WTC11 (cell line): ENCODE measurements around the gene LRRC70. TPM values are rescaled to one million over a fixed set of nuclear protein-coding genes. Genes with fewer than 3 reads are reported as not detected.

Experiments
- ATAC-seq: fragments of 200-7000 bp; cut with Tn5 transposase; 2 replicates; pipeline ENCODE4 v1.10.0; 2021; ENCODE audit warnings: mild to moderate bottlenecking, moderate library complexity
- CTCF ChIA-PET: fragments of 300-600 bp; sonication (Branson Sonifier 250); formaldehyde crosslinking; loops from one replicate; lab custom pipeline; 2021; ENCODE audit warnings: antibody characterized with exemption; lab: Charles Lee
- POLR2A ChIA-PET: fragments of 350-600 bp; sonication (Branson Sonifier 250); formaldehyde crosslinking; loops from one replicate; lab custom pipeline; 2021; ENCODE audit warnings: antibody characterized with exemption; lab: Charles Lee
- DNase-seq: peaks from one replicate; pipeline ENCODE4 v3.0.0; 2021; ENCODE audit warnings: low spot score
- H3K27ac Mint-ChIP-seq: 2 replicates; pipeline ENCODE4 v1.8.0; 2021; ENCODE audit warnings: mixed read lengths
- H3K27me3 Mint-ChIP-seq: 2 replicates; pipeline ENCODE4 v1.8.0; 2021; ENCODE audit warnings: low read depth, mild to moderate bottlenecking, moderate library complexity, mixed read lengths
- H3K36me3 Mint-ChIP-seq: 2 replicates; pipeline ENCODE4 v1.8.0; 2021; ENCODE audit warnings: mixed read lengths
- H3K4me1 Mint-ChIP-seq: 2 replicates; pipeline ENCODE4 v1.8.0; 2022; ENCODE audit warnings: mixed read lengths
- H3K4me3 Mint-ChIP-seq: 2 replicates; pipeline ENCODE4 v1.8.0; 2021; ENCODE audit warnings: mild to moderate bottlenecking, moderate library complexity, mixed read lengths
- H3K9me3 Mint-ChIP-seq: 2 replicates; pipeline ENCODE4 v1.8.0; 2021; ENCODE audit warnings: mixed read lengths
- ATF1 ChIP-seq: sonication (generic); formaldehyde crosslinking; IDR thresholded peaks from 2 replicates; pipeline ENCODE4 v1.8.1; 2023; ENCODE audit warnings: mild to moderate bottlenecking, moderate library complexity, missing genetic modification reagents
- CDX4 ChIP-seq: fragments of 250-450 bp; sonication (Bioruptor Pico); IDR thresholded peaks from 2 replicates; pipeline ENCODE4 v1.9.0; 2021; ENCODE audit warnings: moderate library complexity, mild to moderate bottlenecking, inconsistent platforms, borderline replicate concordance
- CREM ChIP-seq: sonication (generic); formaldehyde crosslinking; IDR thresholded peaks from 2 replicates; pipeline ENCODE4 v1.8.1; 2022; ENCODE audit warnings: mild to moderate bottlenecking, missing genetic modification reagents, moderate library complexity
- EMX1 ChIP-seq: fragments of 250-450 bp; sonication (Bioruptor Pico); IDR thresholded peaks from 2 replicates; pipeline ENCODE4 v1.8.0; 2021; ENCODE audit warnings: mild to moderate bottlenecking
- ERG ChIP-seq: fragments of 250-450 bp; sonication (Bioruptor Pico); IDR thresholded peaks from 2 replicates; pipeline ENCODE4 v1.8.0; 2021; ENCODE audit warnings: mild to moderate bottlenecking
- ETV6 ChIP-seq: sonication (generic); formaldehyde crosslinking; IDR thresholded peaks from 2 replicates; pipeline ENCODE4 v1.8.1; 2022; ENCODE audit warnings: mild to moderate bottlenecking, missing genetic modification reagents
- FOXJ3 ChIP-seq: sonication (generic); formaldehyde crosslinking; IDR thresholded peaks from 2 replicates; pipeline ENCODE4 v1.9.0; 2021; ENCODE audit warnings: missing genetic modification reagents, mild to moderate bottlenecking, borderline replicate concordance
- FOXP4 ChIP-seq: sonication (generic); formaldehyde crosslinking; IDR thresholded peaks from 2 replicates; pipeline ENCODE4 v1.8.0; 2022; ENCODE audit warnings: mild to moderate bottlenecking, missing genetic modification reagents
- GTF2I ChIP-seq: fragments of 250-450 bp; sonication (Bioruptor Pico); conservative IDR thresholded peaks from 2 replicates; pipeline ENCODE4 v1.4.0; 2021; ENCODE audit warnings: mild to moderate bottlenecking
- IRF1 ChIP-seq: sonication (generic); formaldehyde crosslinking; IDR thresholded peaks from 2 replicates; pipeline ENCODE4 v1.8.0; 2023; ENCODE audit warnings: missing genetic modification reagents
- IRF2 ChIP-seq: sonication (generic); formaldehyde crosslinking; IDR thresholded peaks from 2 replicates; pipeline ENCODE4 v1.8.0; 2022; ENCODE audit warnings: low read depth, missing genetic modification reagents, borderline replicate concordance
- JUN ChIP-seq: sonication (generic); formaldehyde crosslinking; IDR thresholded peaks from 2 replicates; pipeline ENCODE4 v1.8.0; 2023; ENCODE audit warnings: mild to moderate bottlenecking, missing genetic modification reagents
- MAX ChIP-seq: sonication (generic); formaldehyde crosslinking; IDR thresholded peaks from 2 replicates; pipeline ENCODE4 v1.8.0; 2022; ENCODE audit warnings: mild to moderate bottlenecking, missing genetic modification reagents
- MXD4 ChIP-seq: fragments of 250-450 bp; sonication (Bioruptor Pico); IDR thresholded peaks from 2 replicates; pipeline ENCODE4 v1.8.0; 2021; ENCODE audit warnings: mild to moderate bottlenecking, moderate library complexity, borderline replicate concordance
- NFATC4 ChIP-seq: fragments of 250-450 bp; sonication (Bioruptor Pico); IDR thresholded peaks from 2 replicates; pipeline ENCODE4 v1.9.0; 2021; ENCODE audit warnings: mild to moderate bottlenecking
- PRRX2 ChIP-seq: fragments of 250-450 bp; sonication (Bioruptor Pico); IDR thresholded peaks from 2 replicates; pipeline ENCODE4 v1.8.0; 2021; ENCODE audit warnings: mild to moderate bottlenecking
- RELA ChIP-seq: sonication (generic); formaldehyde crosslinking; IDR thresholded peaks from 2 replicates; pipeline ENCODE4 v1.8.1; 2022; ENCODE audit warnings: missing genetic modification reagents, mild to moderate bottlenecking, borderline replicate concordance
- STAT6 ChIP-seq: sonication (generic); formaldehyde crosslinking; conservative IDR thresholded peaks from 2 replicates; pipeline ENCODE4 v1.8.1; 2023; ENCODE audit warnings: mild to moderate bottlenecking, low read depth, missing genetic modification reagents, moderate library complexity
- TEAD4 ChIP-seq: sonication (generic); formaldehyde crosslinking; IDR thresholded peaks from 2 replicates; pipeline ENCODE4 v1.8.0; 2022; ENCODE audit warnings: mild to moderate bottlenecking, missing genetic modification reagents
- TP53 ChIP-seq: sonication (generic); formaldehyde crosslinking; IDR thresholded peaks from 2 replicates; pipeline ENCODE4 v1.8.1; 2023; ENCODE audit warnings: mild to moderate bottlenecking, missing genetic modification reagents
- ZNF263 ChIP-seq: sonication (generic); formaldehyde crosslinking; IDR thresholded peaks from 2 replicates; pipeline ENCODE4 v1.8.1; 2022; ENCODE audit warnings: low read depth, mild to moderate bottlenecking, moderate library complexity, missing genetic modification reagents
- ZNF317 ChIP-seq: sonication (generic); formaldehyde crosslinking; IDR thresholded peaks from 2 replicates; pipeline ENCODE4 v1.8.1; 2023; ENCODE audit warnings: low read depth, mild to moderate bottlenecking, moderate library complexity, missing genetic modification reagents, borderline replicate concordance
- ZNF423 ChIP-seq: fragments of 250-450 bp; sonication (Bioruptor Pico); IDR thresholded peaks from 2 replicates; pipeline ENCODE4 v2.1.2; 2022; ENCODE audit warnings: mild to moderate bottlenecking, moderate library complexity
- ZNF512 ChIP-seq: sonication (generic); formaldehyde crosslinking; IDR thresholded peaks from 2 replicates; pipeline ENCODE4 v1.8.1; 2022; ENCODE audit warnings: missing genetic modification reagents, borderline replicate concordance
- ZSCAN18 ChIP-seq: fragments of 250-450 bp; sonication (Bioruptor Pico); IDR thresholded peaks from 2 replicates; pipeline ENCODE4 v2.1.2; 2022; ENCODE audit warnings: mild to moderate bottlenecking, moderate library complexity
- total RNA-seq: library from RNA; stranded (reverse); gene quantifications from 3 replicates; pipeline ENCODE4 v1.2.3, GENCODE V29; 2021

LRRC70 gene
- total RNA-seq, 1 experiment from 2014 or later = 0.37 TPM

- ATAC-seq (no peak), DNase-seq (no peak)
- Mint-ChIP-seq H3K4me1 (peaks cover 6% of the 10 kb centered on the region), H3K36me3 (no peaks in the 10 kb centered on the region), H3K27me3 (no peaks in the 10 kb centered on the region), H3K9me3 (no peaks in the 10 kb centered on the region), H3K27ac (peak overlapping the region; percentile 16; the same call in 1 of the 2 replicates), H3K4me3 (no peak overlapping the region)
- ChIA-PET POLR2A (no interaction called here), CTCF (interaction anchor here (1.5 to 1.7 kb wide), 2 partner anchors 13 to 122 kb away, joined by 3 to 5 read pairs; no protein-coding TSS in a partner anchor)
- TF ChIP-seq ZNF512 (CRISPR knock-in tag) (no peak), ATF1 (CRISPR knock-in tag) (no peak), IRF1 (no peak), TEAD4 (CRISPR knock-in tag) (no peak), RELA (CRISPR knock-in tag) (no peak), ZNF263 (no peak), NFATC4 (CRISPR knock-in tag) (no peak), IRF2 (no peak), CDX4 (CRISPR knock-in tag) (no peak), ZSCAN18 (CRISPR knock-in tag) (no peak), MXD4 (CRISPR knock-in tag) (no peak), ZNF317 (CRISPR knock-in tag) (no peak), ZNF423 (CRISPR knock-in tag) (no peak), GTF2I (CRISPR knock-in tag) (no peak), FOXJ3 (CRISPR knock-in tag) (no peak)
Measured at GRCh38 chr5:62581836-62582597, 3.4 kb downstream of the LRRC70 start.

GRCh38 chr5:62584391-62584790 is 5.8 kb downstream of the LRRC70 start:
- H3K36me3 Mint-ChIP-seq = 0 out of 2 replicates have a peak, but pooled peaks cover 3% of the 10 kb centered on the region
- ChIA-PET POLR2A (interaction anchor here (0.7 kb wide), 1 partner anchor 62 kb away, joined by 10 read pairs; no protein-coding TSS in a partner anchor), CTCF (interaction anchor here (0.8 kb wide), 1 partner anchor 15 kb away, joined by 6 read pairs; no protein-coding TSS in a partner anchor)
- H3K9me3 Mint-ChIP-seq = no peaks in the 10 kb centered on the region
- no peak overlapping the region for H3K4me3 Mint-ChIP-seq
- ATAC-seq (no peak), DNase-seq (no peak)
- H3K27ac Mint-ChIP-seq = no peak overlapping the region
- H3K27me3 Mint-ChIP-seq = no peaks in the 10 kb centered on the region
- H3K4me1 Mint-ChIP-seq = peaks cover 3% of the 10 kb centered on the region; the same call in 1 of the 2 replicates
- TF ChIP-seq MAX (CRISPR knock-in tag) (no peak), STAT6 (CRISPR knock-in tag) (no peak), JUN (no peak), ETV6 (CRISPR knock-in tag) (no peak), EMX1 (CRISPR knock-in tag) (no peak), PRRX2 (no peak), ERG (no peak), TP53 (CRISPR knock-in tag) (no peak), FOXP4 (no peak), CREM (no peak)
